GM19035 (cell line): ENCODE data around the gene C3orf20.

Experiments used
- ATAC-seq: cut with Tn5 transposase; IDR thresholded peaks from one replicate; pipeline ENCODE4 v1.9.1; 2021; ENCODE audit not compliant: unreplicated experiment

The C3orf20 gene

GRCh38 chr3:14810070-14810791 is 135.3 kb downstream of the C3orf20 start:
- no peak for ATAC-seq

- no peak for ATAC-seq
Measured at GRCh38 chr3:14810801-14811661, 136.1 kb downstream of the C3orf20 start.

- ATAC-seq = no peak
Measured at GRCh38 chr3:14811684-14812083, 136.7 kb downstream of the C3orf20 start.

GRCh38 chr3:14812196-14812790 is 137.4 kb downstream of the C3orf20 start:
- no peak for ATAC-seq

GRCh38 chr3:14814411-14814871 is 139.5 kb downstream of the C3orf20 start:
- no peak for ATAC-seq

- no peak for ATAC-seq
Measured at GRCh38 chr3:14816359-14816758, 141.4 kb downstream of the C3orf20 start.

- no peak for ATAC-seq
Measured at GRCh38 chr3:14818804-14819500, 144.0 kb downstream of the C3orf20 start, which contains the start of gene FGD5. Gene FGD5, plus strand, starts transcription at chr3:14818962. Its CDS starts 110 bp downstream, at chr3:14819072.

- no peak for ATAC-seq
Measured at GRCh38 chr3:14819671-14820070, 144.7 kb downstream of the C3orf20 start.

GRCh38 chr3:14820156-14820555 is 145.2 kb downstream of the C3orf20 start:
- ATAC-seq = no peak

- no peak for ATAC-seq
Measured at GRCh38 chr3:14821151-14821550, 146.2 kb downstream of the C3orf20 start.

- ATAC-seq = no peak
Measured at GRCh38 chr3:14822134-14822533, 147.2 kb downstream of the C3orf20 start.
